ENCODE measurements around the gene DMWD. TPM values are rescaled to one million over a fixed set of nuclear protein-coding genes. Genes with fewer than 3 reads are reported as not detected.

The DMWD gene
- total and polyA plus RNA-seq, 2 of the 13 experiments (the other 11 are each of a cell fraction or from before 2014, with no cell fraction given), result 10.3 to 14.9 TPM

DNA sequence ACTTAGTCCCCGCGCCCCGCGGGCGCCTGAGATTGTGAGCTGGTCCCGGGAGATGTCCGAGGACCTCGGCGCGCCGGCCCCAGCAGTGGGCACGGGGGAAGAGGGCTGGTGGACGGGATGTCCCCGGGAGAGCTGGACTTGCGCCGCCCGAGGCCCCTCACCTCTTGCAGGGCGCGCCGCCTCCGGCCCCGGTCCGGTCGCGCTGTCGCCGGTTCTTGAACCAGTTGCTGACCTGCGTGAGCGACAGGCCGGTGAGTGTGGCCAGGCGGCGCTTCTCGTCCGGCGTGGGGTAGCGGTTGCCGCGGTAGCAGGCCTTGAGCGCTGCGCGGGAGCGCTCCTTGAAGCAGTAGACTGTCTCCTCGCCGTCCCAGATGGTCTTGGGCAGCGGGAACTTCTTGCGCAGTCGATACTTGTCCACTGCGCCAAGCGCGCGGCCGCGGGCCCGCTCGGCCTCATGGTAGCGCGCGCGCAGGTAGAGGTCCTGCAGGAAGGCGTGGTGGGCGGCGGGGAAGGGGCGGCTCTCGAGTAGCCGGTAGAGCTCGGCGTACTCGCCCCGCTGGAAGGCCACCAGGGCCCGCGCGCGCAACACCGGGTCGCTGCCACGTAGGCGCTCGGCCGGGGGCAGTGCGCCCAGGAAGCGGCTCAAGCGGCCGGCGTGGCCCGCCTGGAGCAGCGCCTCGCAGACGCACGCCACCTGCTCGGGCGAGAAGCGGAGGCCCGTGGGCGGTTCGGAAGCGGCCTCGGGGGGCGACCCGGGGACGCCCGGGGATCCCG lies 24.6 kb downstream of the DMWD start (continued):
- TF ChIP-seq, protein P1, sequence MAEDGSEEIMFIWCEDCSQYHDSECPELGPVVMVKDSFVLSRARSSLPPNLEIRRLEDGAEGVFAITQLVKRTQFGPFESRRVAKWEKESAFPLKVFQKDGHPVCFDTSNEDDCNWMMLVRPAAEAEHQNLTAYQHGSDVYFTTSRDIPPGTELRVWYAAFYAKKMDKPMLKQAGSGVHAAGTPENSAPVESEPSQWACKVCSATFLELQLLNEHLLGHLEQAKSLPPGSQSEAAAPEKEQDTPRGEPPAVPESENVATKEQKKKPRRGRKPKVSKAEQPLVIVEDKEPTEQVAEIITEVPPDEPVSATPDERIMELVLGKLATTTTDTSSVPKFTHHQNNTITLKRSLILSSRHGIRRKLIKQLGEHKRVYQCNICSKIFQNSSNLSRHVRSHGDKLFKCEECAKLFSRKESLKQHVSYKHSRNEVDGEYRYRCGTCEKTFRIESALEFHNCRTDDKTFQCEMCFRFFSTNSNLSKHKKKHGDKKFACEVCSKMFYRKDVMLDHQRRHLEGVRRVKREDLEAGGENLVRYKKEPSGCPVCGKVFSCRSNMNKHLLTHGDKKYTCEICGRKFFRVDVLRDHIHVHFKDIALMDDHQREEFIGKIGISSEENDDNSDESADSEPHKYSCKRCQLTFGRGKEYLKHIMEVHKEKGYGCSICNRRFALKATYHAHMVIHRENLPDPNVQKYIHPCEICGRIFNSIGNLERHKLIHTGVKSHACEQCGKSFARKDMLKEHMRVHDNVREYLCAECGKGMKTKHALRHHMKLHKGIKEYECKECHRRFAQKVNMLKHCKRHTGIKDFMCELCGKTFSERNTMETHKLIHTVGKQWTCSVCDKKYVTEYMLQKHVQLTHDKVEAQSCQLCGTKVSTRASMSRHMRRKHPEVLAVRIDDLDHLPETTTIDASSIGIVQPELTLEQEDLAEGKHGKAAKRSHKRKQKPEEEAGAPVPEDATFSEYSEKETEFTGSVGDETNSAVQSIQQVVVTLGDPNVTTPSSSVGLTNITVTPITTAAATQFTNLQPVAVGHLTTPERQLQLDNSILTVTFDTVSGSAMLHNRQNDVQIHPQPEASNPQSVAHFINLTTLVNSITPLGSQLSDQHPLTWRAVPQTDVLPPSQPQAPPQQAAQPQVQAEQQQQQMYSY (CRISPR knock-in tag; IDR thresholded peaks at IDR 0.05), result no peak
- TF ChIP-seq, protein P2, sequence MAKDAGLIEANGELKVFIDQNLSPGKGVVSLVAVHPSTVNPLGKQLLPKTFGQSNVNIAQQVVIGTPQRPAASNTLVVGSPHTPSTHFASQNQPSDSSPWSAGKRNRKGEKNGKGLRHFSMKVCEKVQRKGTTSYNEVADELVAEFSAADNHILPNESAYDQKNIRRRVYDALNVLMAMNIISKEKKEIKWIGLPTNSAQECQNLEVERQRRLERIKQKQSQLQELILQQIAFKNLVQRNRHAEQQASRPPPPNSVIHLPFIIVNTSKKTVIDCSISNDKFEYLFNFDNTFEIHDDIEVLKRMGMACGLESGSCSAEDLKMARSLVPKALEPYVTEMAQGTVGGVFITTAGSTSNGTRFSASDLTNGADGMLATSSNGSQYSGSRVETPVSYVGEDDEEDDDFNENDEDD (CRISPR knock-in tag; IDR thresholded peaks at IDR 0.05; ENCODE audit: borderline replicate concordance), result 0 out of 2 replicates have a peak, but pooled peaks have one; percentile 27
- no peak for TF ChIP-seq ZNF644 (CRISPR knock-in tag; IDR thresholded peaks at IDR 0.05; ENCODE audit: low read depth)
- TF ChIP-seq, protein P3, sequence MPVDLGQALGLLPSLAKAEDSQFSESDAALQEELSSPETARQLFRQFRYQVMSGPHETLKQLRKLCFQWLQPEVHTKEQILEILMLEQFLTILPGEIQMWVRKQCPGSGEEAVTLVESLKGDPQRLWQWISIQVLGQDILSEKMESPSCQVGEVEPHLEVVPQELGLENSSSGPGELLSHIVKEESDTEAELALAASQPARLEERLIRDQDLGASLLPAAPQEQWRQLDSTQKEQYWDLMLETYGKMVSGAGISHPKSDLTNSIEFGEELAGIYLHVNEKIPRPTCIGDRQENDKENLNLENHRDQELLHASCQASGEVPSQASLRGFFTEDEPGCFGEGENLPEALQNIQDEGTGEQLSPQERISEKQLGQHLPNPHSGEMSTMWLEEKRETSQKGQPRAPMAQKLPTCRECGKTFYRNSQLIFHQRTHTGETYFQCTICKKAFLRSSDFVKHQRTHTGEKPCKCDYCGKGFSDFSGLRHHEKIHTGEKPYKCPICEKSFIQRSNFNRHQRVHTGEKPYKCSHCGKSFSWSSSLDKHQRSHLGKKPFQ (CRISPR knock-in tag; IDR thresholded peaks at IDR 0.05; ENCODE audit: insufficient replicate concordance), result peak; percentile 91
- TF ChIP-seq ZNF773 (CRISPR knock-in tag; IDR thresholded peaks at IDR 0.05; ENCODE audit: borderline replicate concordance), result no peak
- TF ChIP-seq ZNF777 (CRISPR knock-in tag; IDR thresholded peaks at IDR 0.05), result no peak; the same call in none of the 2 replicates
- no peak for TF ChIP-seq ZNF841 (CRISPR knock-in tag; IDR thresholded peaks at IDR 0.05; ENCODE audit: borderline replicate concordance)
- TF ChIP-seq, protein P4, sequence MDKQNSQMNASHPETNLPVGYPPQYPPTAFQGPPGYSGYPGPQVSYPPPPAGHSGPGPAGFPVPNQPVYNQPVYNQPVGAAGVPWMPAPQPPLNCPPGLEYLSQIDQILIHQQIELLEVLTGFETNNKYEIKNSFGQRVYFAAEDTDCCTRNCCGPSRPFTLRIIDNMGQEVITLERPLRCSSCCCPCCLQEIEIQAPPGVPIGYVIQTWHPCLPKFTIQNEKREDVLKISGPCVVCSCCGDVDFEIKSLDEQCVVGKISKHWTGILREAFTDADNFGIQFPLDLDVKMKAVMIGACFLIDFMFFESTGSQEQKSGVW (CRISPR knock-in tag; IDR thresholded peaks at IDR 0.05; ENCODE audit: borderline replicate concordance), result no peak
- TF ChIP-seq POLR2AphosphoS5 (IDR thresholded peaks at IDR 0.05; ENCODE audit: low read depth, low read length), result no peak
- TF ChIP-seq, protein P5, sequence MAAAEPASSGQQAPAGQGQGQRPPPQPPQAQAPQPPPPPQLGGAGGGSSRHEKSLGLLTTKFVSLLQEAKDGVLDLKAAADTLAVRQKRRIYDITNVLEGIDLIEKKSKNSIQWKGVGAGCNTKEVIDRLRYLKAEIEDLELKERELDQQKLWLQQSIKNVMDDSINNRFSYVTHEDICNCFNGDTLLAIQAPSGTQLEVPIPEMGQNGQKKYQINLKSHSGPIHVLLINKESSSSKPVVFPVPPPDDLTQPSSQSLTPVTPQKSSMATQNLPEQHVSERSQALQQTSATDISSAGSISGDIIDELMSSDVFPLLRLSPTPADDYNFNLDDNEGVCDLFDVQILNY (CRISPR knock-in tag; conservative IDR thresholded peaks at IDR 0.05), result no peak; the same call in 1 of the 2 replicates
- TF ChIP-seq ZNF160 (CRISPR knock-in tag; IDR thresholded peaks at IDR 0.05), result no peak
- TF ChIP-seq, protein P6, sequence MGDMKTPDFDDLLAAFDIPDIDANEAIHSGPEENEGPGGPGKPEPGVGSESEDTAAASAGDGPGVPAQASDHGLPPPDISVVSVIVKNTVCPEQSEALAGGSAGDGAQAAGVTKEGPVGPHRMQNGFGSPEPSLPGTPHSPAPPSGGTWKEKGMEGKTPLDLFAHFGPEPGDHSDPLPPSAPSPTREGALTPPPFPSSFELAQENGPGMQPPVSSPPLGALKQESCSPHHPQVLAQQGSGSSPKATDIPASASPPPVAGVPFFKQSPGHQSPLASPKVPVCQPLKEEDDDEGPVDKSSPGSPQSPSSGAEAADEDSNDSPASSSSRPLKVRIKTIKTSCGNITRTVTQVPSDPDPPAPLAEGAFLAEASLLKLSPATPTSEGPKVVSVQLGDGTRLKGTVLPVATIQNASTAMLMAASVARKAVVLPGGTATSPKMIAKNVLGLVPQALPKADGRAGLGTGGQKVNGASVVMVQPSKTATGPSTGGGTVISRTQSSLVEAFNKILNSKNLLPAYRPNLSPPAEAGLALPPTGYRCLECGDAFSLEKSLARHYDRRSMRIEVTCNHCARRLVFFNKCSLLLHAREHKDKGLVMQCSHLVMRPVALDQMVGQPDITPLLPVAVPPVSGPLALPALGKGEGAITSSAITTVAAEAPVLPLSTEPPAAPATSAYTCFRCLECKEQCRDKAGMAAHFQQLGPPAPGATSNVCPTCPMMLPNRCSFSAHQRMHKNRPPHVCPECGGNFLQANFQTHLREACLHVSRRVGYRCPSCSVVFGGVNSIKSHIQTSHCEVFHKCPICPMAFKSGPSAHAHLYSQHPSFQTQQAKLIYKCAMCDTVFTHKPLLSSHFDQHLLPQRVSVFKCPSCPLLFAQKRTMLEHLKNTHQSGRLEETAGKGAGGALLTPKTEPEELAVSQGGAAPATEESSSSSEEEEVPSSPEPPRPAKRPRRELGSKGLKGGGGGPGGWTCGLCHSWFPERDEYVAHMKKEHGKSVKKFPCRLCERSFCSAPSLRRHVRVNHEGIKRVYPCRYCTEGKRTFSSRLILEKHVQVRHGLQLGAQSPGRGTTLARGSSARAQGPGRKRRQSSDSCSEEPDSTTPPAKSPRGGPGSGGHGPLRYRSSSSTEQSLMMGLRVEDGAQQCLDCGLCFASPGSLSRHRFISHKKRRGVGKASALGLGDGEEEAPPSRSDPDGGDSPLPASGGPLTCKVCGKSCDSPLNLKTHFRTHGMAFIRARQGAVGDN (CRISPR knock-in tag; IDR thresholded peaks at IDR 0.05), result peak; percentile 74
- no peak for TF ChIP-seq MAF1 (CRISPR knock-in tag; IDR thresholded peaks at IDR 0.05; ENCODE audit: borderline replicate concordance)
- TF ChIP-seq ZMAT3 (CRISPR knock-in tag; conservative IDR thresholded peaks at IDR 0.05), result peak; percentile 54; the same call in 1 of the 2 replicates
- no peak for TF ChIP-seq NFIC (IDR thresholded peaks at IDR 0.05; ENCODE audit: low read length)
- no peak for TF ChIP-seq ZNF720 (CRISPR knock-in tag; IDR thresholded peaks at IDR 0.05)
